Astrocyte of the cerebellum (primary cell): ENCODE measurements around the gene SLC25A26.

Experiments
- DNase-seq: peaks from one replicate; pipeline ENCODE4 v3.0.0-alpha.2; 2011; ENCODE audit warnings: low read depth
- H3K4me3 ChIP-seq: 2 replicates; pipeline ENCODE4 v1.5.1; 2011; ENCODE audit warnings: mild to moderate bottlenecking, low read depth, low read length, moderate library complexity
- CTCF ChIP-seq: IDR thresholded peaks from 2 replicates; pipeline ENCODE4 v1.5.1; 2012; ENCODE audit warnings: low read length, low read depth, moderate library complexity, mild to moderate bottlenecking; ENCODE audit errors: missing control alignments
- in situ Hi-C: cut with HindIII; loops from 2 replicates; pipeline ENCODE4 v1.10.0; 2017; ENCODE audit warnings: low sequenced_read_pairs

The SLC25A26 gene

DNA sequence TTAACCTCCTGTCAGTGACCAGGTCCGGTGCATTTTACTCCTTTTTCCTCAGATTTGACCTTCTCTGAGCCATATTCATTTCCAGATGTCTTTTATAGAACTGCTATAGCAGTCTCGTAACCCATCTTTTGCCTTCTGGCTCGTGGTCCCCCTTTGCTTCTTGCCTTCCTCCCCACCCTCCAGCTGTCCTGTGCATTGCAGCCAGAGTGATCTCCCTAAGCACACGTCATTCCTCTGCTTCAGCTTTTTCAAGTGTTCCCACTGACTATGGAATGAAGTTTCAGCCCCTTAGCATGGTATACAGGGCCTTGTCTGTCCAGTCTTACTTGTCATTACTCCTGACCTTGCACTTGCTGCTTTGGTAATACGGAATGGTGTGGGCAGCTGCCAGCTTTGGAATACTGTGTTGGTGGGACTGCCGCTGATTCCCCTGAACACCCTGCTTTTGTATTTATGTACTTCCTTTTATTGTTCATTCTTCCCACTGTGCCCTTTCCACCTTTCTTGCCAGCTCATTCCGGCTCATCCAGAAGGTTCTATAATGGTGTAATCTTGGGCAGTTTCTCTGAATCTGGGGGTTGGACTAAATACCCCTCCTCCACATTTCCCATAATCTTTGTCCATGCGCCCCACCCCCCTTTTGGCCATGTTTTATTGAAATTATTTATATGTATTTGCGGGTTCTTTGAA, 38.9 kb downstream of the SLC25A26 start:
- H3K4me3 ChIP-seq = no peak overlapping the region
- DNase-seq = no peak
- in situ Hi-C loops = loop anchor here (25.0 kb wide), 1 partner anchor 553 kb away; no protein-coding TSS in a partner anchor
- TF ChIP-seq CTCF = no peak

GRCh38 chr3:66260431-66260830, 39.6 kb downstream of the SLC25A26 start:
- TF ChIP-seq CTCF = no peak
- in situ Hi-C loops = loop anchor here (25.0 kb wide), 1 partner anchor 552 kb away; no protein-coding TSS in a partner anchor
- no peak overlapping the region for H3K4me3 ChIP-seq
- no peak for DNase-seq

DNA sequence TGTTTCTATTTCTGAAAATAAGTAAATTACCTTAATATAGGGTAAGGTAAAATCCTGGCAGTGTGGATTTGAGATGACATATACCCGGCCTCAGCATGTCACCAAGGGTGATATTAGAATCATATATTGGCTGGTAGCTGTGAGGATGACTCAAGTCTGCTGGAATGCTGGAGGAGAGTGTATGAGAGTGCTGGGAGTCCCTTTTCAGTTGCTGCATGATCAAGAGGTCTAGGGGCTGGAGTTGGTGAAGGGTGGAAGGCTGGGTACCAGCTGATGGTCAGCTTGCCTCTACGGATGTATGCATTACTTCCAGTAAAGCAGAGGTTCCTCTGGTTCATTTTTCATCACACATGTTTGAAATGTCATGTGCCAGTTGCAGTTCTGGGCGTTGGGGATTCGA, 40.6 kb downstream of the SLC25A26 start:
- in situ Hi-C loops = loop anchor here (25.0 kb wide), 1 partner anchor 551 kb away; no protein-coding TSS in a partner anchor
- no peak overlapping the region for H3K4me3 ChIP-seq
- no peak for DNase-seq
- no peak for TF ChIP-seq CTCF

GRCh38 chr3:66265649-66266048, 44.8 kb downstream of the SLC25A26 start:
- no peak for DNase-seq
- H3K4me3 ChIP-seq = no peak overlapping the region
- in situ Hi-C loops = loop anchor here (25.0 kb wide), 1 partner anchor 547 kb away; no protein-coding TSS in a partner anchor
- no peak for TF ChIP-seq CTCF

DNA sequence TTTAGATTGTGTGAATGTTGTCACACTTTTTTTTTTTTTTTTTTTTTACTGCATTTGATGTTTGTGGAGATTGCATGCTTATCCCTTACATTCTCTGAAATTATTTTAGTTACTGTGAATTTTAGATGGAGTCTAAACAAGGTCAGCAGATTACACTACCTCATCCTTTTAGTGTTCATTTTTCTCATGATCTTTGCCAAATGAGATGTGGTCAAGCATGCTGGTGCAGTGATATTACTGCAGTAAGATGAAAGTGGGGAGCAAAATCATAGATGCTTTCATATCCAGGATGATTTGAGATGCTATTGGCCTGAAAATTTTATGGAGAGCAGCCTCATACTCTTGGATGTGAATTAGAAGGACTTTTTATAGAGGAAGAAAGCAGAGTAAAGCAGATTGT, 45.8 kb downstream of the SLC25A26 start:
- in situ Hi-C loops = loop anchor here (25.0 kb wide), 1 partner anchor 546 kb away; no protein-coding TSS in a partner anchor

GRCh38 chr3:66267031-66267430, 46.2 kb downstream of the SLC25A26 start:
- in situ Hi-C loops = loop anchor here (25.0 kb wide), 1 partner anchor 545 kb away; no protein-coding TSS in a partner anchor
- DNase-seq = no peak
- no peak for TF ChIP-seq CTCF
- H3K4me3 ChIP-seq = no peak overlapping the region

More for the DNA sequence above, 45.8 kb downstream of the SLC25A26 start:
- no peak overlapping the region for H3K4me3 ChIP-seq
- TF ChIP-seq CTCF = no peak
- DNase-seq = no peak
